SK-N-SH (cell line): ENCODE measurements around the gene DDX25. TPM values are rescaled to one million over a fixed set of nuclear protein-coding genes. Genes with fewer than 3 reads are reported as not detected.
A peak's percentile ranks its signal among the peaks of the same experiment; 100 is the strongest.

ENCODE experiments used
- CTCF ChIA-PET: fragments of 300-600, 350-600 bp; formaldehyde crosslinking; extraction: SDS; loops from one replicate; lab custom pipeline; 2021; lab: Yijun Ruan, JAX
- POLR2A ChIA-PET: fragments of 350-600 bp; sonication (Branson Sonifier 250); formaldehyde crosslinking; extraction: SDS; loops from one replicate; lab custom pipeline; 2020; ENCODE audit warnings: antibody characterized with exemption, inconsistent platforms; lab: Yijun Ruan, JAX
- DNase-seq: peaks from one replicate; pipeline ENCODE4 v3.0.0; 2012
- H2AFZ ChIP-seq: fragments of 200-600 bp; sonication (generic); 2 replicates; pipeline ENCODE4 v1.8.1; 2016; ENCODE audit warnings: antibody characterized with exemption, mild to moderate bottlenecking, low read depth
- H3F3A ChIP-seq: fragments of 200-600 bp; sonication (generic); replicated peaks from 2 replicates; pipeline ENCODE3; 2016; ENCODE audit warnings: antibody characterized with exemption, mild to moderate bottlenecking; ENCODE audit not compliant: insufficient read depth
- H3K27ac ChIP-seq, 2 experiments: fragments of 200-500 bp in 1 of 2; fragments of 200-600 bp in 1 of 2; sonication (Bioruptor generic) in 1 of 2; sonication (generic), shearing (Covaris generic) in 1 of 2; 2 replicates each; pipeline versions ENCODE4 v1.5.1 to v1.6.1; 2014 to 2016; ENCODE audit warnings: low read depth in 2 of 2, inconsistent platforms in 1 of 2, low read length in 1 of 2, mild to moderate bottlenecking in 1 of 2, mixed read lengths in 1 of 2
- H3K27me3 ChIP-seq: fragments of 200-600 bp; sonication (generic), shearing (Covaris generic); 2 replicates; pipeline ENCODE4 v1.6.1; 2016; ENCODE audit warnings: mixed run types; ENCODE audit not compliant: insufficient read depth
- H3K36me3 ChIP-seq, 2 experiments: fragments of 200-500 bp in 1 of 2; fragments of 200-600 bp in 1 of 2; sonication (Bioruptor generic) in 1 of 2; sonication (generic) in 1 of 2; replicated peaks in 1 of 2; 2 replicates each; pipeline versions ENCODE3 to v1.5.1; 2014 to 2016; ENCODE audit warnings: low read length in 1 of 2, mild to moderate bottlenecking in 1 of 2; ENCODE audit not compliant: insufficient read depth in 2 of 2, control insufficient read depth in 1 of 2
- H3K4me1 ChIP-seq, 2 experiments: fragments of 200-500 bp in 1 of 2; fragments of 200-600 bp in 1 of 2; sonication (Bioruptor generic) in 1 of 2; sonication (generic), shearing (Covaris generic) in 1 of 2; 2 replicates each; pipeline versions ENCODE4 v1.5.1 to v1.6.1; 2014 to 2016; ENCODE audit warnings: low read depth in 1 of 2, low read length in 1 of 2, mixed run types in 1 of 2; ENCODE audit not compliant: insufficient read depth in 2 of 2, control insufficient read depth in 1 of 2
- H3K4me2 ChIP-seq: fragments of 200-600 bp; sonication (generic), shearing (Covaris generic); 2 replicates; pipeline ENCODE4 v1.6.1; 2017; ENCODE audit warnings: mixed run types
- H3K4me3 ChIP-seq, 2 experiments: fragments of 200-500 bp in 1 of 2; fragments of 200-600 bp in 1 of 2; sonication (Bioruptor generic) in 1 of 2; sonication (generic), shearing (Covaris generic) in 1 of 2; 2 replicates each; pipeline versions ENCODE4 v1.5.1 to v1.8.1; 2014 to 2016; ENCODE audit warnings: low read depth in 2 of 2, inconsistent platforms in 1 of 2, low read length in 1 of 2, mild to moderate bottlenecking in 1 of 2, mixed read lengths in 1 of 2, moderate library complexity in 1 of 2
- H3K79me2 ChIP-seq: fragments of 200-600 bp; sonication (generic); 2 replicates; pipeline ENCODE4 v1.8.1; 2017; ENCODE audit warnings: mild to moderate bottlenecking; ENCODE audit not compliant: insufficient read depth
- H3K9ac ChIP-seq: fragments of 200-600 bp; sonication (generic); 2 replicates; pipeline ENCODE4 v1.6.1; 2017; ENCODE audit warnings: mixed run types
- H3K9me2 ChIP-seq: fragments of 200-600 bp; sonication (generic); 2 replicates; pipeline ENCODE4 v1.6.1; 2017; ENCODE audit warnings: mixed run types
- H3K9me3 ChIP-seq: fragments of 200-600 bp; sonication (generic); 2 replicates; pipeline ENCODE4 v1.6.1; 2017; ENCODE audit warnings: mixed run types, mild to moderate bottlenecking, moderate library complexity
- H4K20me1 ChIP-seq: fragments of 200-600 bp; sonication (generic); 2 replicates; pipeline ENCODE4 v1.6.1; 2017; ENCODE audit warnings: mild to moderate bottlenecking, mixed run types; ENCODE audit not compliant: insufficient read depth
- ELF1 ChIP-seq: IDR thresholded peaks from 2 replicates; pipeline ENCODE4 v1.4.0; 2012
- FOSL2 ChIP-seq: IDR thresholded peaks from 2 replicates; pipeline ENCODE4 v1.4.0; 2012; ENCODE audit warnings: low read depth, mild to moderate bottlenecking, moderate library complexity, borderline replicate concordance
- FOXJ3 ChIP-seq: sonication (generic); formaldehyde crosslinking; IDR thresholded peaks from 2 replicates; pipeline ENCODE4 v1.5.1; 2020; ENCODE audit warnings: mild to moderate bottlenecking, missing genetic modification reagents
- MEF2A ChIP-seq: IDR thresholded peaks from 2 replicates; pipeline ENCODE4 v1.4.0; 2012; ENCODE audit warnings: low read depth, borderline replicate concordance
- MXI1 ChIP-seq: IDR thresholded peaks from 2 replicates; pipeline ENCODE4 v1.6.1; 2012; ENCODE audit warnings: mild to moderate bottlenecking, low read depth, low read length, improper control_type of control experiment
- NRF1 ChIP-seq: IDR thresholded peaks from 2 replicates; pipeline ENCODE4 v1.6.1; 2012; ENCODE audit warnings: low read depth, mild to moderate bottlenecking, low read length
- SIN3A ChIP-seq: IDR thresholded peaks from 2 replicates; pipeline ENCODE4 v1.6.1; 2012; ENCODE audit warnings: low read depth, mild to moderate bottlenecking, low read length, moderate library complexity, borderline replicate concordance
- WGBS: methylation state at CpG from one replicate; pipeline ENCODE4 v1.1.6; 2017; ENCODE audit warnings: low lambda C conversion rate; 5-methylcytosine and 5-hydroxymethylcytosine counted together
- polyA plus RNA-seq, 3 experiments: library from polyadenylated mRNA; depleted of rRNA; stranded (reverse); fragments of >200 nt; gene quantifications; 2 replicates each; pipeline ENCODE4 v1.2.3, GENCODE V29; 2012
- TF ChIP-seq, protein P1 (sequence below): IDR thresholded peaks from 2 replicates; pipeline ENCODE4 v1.4.0; 2012; ENCODE audit warnings: low read depth, borderline replicate concordance
- TF ChIP-seq, protein P2 (sequence below): fragments of 150-350 bp; IDR thresholded peaks from 2 replicates; pipeline ENCODE4 v1.6.1; 2017; ENCODE audit warnings: antibody characterized with exemption, low read length, low read depth, borderline replicate concordance
- TF ChIP-seq, protein P3 (sequence below): IDR thresholded peaks from 2 replicates; pipeline ENCODE4 v1.6.1; 2012; ENCODE audit warnings: mild to moderate bottlenecking, low read depth, low read length, moderate library complexity

The DDX25 gene
- polyA plus RNA-seq, 1 of the 3 experiments (the other 2 are of a cell fraction), result 0.12 TPM

- TF ChIP-seq, protein P1, sequence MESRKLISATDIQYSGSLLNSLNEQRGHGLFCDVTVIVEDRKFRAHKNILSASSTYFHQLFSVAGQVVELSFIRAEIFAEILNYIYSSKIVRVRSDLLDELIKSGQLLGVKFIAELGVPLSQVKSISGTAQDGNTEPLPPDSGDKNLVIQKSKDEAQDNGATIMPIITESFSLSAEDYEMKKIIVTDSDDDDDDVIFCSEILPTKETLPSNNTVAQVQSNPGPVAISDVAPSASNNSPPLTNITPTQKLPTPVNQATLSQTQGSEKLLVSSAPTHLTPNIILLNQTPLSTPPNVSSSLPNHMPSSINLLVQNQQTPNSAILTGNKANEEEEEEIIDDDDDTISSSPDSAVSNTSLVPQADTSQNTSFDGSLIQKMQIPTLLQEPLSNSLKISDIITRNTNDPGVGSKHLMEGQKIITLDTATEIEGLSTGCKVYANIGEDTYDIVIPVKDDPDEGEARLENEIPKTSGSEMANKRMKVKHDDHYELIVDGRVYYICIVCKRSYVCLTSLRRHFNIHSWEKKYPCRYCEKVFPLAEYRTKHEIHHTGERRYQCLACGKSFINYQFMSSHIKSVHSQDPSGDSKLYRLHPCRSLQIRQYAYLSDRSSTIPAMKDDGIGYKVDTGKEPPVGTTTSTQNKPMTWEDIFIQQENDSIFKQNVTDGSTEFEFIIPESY, result no peak
- TF ChIP-seq, protein P2, sequence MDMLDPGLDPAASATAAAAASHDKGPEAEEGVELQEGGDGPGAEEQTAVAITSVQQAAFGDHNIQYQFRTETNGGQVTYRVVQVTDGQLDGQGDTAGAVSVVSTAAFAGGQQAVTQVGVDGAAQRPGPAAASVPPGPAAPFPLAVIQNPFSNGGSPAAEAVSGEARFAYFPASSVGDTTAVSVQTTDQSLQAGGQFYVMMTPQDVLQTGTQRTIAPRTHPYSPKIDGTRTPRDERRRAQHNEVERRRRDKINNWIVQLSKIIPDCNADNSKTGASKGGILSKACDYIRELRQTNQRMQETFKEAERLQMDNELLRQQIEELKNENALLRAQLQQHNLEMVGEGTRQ, result no peak
- no peak for TF ChIP-seq ELF1
- TF ChIP-seq, protein P3, sequence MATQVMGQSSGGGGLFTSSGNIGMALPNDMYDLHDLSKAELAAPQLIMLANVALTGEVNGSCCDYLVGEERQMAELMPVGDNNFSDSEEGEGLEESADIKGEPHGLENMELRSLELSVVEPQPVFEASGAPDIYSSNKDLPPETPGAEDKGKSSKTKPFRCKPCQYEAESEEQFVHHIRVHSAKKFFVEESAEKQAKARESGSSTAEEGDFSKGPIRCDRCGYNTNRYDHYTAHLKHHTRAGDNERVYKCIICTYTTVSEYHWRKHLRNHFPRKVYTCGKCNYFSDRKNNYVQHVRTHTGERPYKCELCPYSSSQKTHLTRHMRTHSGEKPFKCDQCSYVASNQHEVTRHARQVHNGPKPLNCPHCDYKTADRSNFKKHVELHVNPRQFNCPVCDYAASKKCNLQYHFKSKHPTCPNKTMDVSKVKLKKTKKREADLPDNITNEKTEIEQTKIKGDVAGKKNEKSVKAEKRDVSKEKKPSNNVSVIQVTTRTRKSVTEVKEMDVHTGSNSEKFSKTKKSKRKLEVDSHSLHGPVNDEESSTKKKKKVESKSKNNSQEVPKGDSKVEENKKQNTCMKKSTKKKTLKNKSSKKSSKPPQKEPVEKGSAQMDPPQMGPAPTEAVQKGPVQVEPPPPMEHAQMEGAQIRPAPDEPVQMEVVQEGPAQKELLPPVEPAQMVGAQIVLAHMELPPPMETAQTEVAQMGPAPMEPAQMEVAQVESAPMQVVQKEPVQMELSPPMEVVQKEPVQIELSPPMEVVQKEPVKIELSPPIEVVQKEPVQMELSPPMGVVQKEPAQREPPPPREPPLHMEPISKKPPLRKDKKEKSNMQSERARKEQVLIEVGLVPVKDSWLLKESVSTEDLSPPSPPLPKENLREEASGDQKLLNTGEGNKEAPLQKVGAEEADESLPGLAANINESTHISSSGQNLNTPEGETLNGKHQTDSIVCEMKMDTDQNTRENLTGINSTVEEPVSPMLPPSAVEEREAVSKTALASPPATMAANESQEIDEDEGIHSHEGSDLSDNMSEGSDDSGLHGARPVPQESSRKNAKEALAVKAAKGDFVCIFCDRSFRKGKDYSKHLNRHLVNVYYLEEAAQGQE, result no peak
- TF ChIP-seq NRF1, result no peak
- TF ChIP-seq MXI1, result no peak
- no peak for TF ChIP-seq FOXJ3 (CRISPR knock-in tag)
- TF ChIP-seq, all 33 proteins: peak for 0
These were observed 40.9 kb downstream of the DDX25 start (continued) for GRCh38 chr11:125945011-125945796.

DNA sequence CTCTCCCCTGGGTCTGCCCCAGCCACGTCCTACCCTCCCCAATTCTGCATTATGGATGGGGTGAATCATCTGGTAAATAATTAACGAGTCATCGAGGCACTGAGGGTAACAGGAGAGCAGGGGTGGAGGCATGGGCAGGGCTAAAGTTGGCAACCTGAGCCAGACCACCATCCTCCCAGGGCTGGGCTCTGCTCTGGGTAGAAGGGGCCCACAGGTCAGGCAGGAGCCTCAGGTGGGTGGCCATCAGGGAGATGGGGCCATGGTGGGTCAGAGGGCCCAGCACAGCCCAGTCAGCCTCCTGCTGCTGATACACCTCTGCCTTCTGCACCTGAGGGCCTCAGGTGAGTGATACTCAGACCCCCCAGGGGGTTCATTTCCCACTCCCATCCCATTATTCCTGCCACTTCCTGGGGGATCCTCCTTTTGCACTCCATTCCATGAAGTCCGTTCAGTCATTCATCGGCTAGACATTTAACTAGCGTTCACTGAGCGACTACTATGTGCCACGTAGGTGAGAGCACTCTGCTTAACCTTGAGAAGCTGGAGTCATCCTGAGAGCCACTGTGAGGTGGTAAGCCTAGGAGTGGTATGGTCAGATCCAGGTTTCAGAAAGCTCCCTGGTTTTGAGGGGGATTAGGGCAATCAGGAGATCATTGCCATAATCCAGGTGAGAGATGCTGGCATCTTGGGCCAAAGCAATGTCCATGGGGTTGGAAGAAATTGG is 41.7 kb downstream of the DDX25 start, which contains the start of gene VSIG10L2:
Gene VSIG10L2, plus strand, starts transcription at position 248 of the 724 bp plus-strand sequence. Its CDS starts 12 bp downstream, at position 260.
- no peaks in the 10 kb centered on the region for H3K79me2 ChIP-seq
- no peaks in the 10 kb centered on the region for H3K9me3 ChIP-seq
- H3K9me2 ChIP-seq, result no peaks in the 10 kb centered on the region
- no peaks in the 10 kb centered on the region for H3K36me3 ChIP-seq
- TF ChIP-seq MEF2A (no peak), SIN3A (no peak), FOSL2 (peak; percentile 15; the same call in 1 of the 2 replicates)
- H3K27me3 ChIP-seq, result no peaks in the 10 kb centered on the region
- no peak within 1 kb of the TSS for H3K4me3 ChIP-seq
- H3K4me2 ChIP-seq, result no peak within 1 kb of the TSS
- H3F3A ChIP-seq, result no peaks in the 10 kb centered on the region
- 70% methylated on average over 8 of the region's 8 CpGs for WGBS
- H2AFZ ChIP-seq, result no peak within 1 kb of the TSS
- no peaks in the 10 kb centered on the region for H4K20me1 ChIP-seq
- no peak within 1 kb of the TSS for H3K27ac ChIP-seq
- ChIA-PET CTCF (interaction anchor here (1.0 to 6.0 kb wide), 3 partner anchors 18 to 248 kb away, joined by 3 to 55 read pairs (median 15); no protein-coding TSS in a partner anchor), POLR2A (no interaction called here)
- peaks cover 0 to 30% of the 10 kb centered on the region in 2 experiments; a peak in 1 of 4 replicates for H3K4me1 ChIP-seq
- H3K9ac ChIP-seq, result no peak within 1 kb of the TSS
- DNase-seq, result no peak
